AG10803 (cell line): ENCODE data around the gene GLIS1.
"Not testable (repeated sequence)": the region's sequence is repeated elsewhere in the genome, so short reads cannot be mapped to it uniquely, and the experiment has no call there.

Experiments
- DNase-seq: peaks from one replicate; pipeline ENCODE4 v3.0.0; 2010; ENCODE audit warnings: low read depth
- H3K4me3 ChIP-seq: 2 replicates; pipeline ENCODE4 v1.5.1; 2011; ENCODE audit warnings: mild to moderate bottlenecking, low read length, control low read depth
- TF ChIP-seq, protein P1 (sequence below): conservative IDR thresholded peaks from 2 replicates; pipeline ENCODE4 v1.5.1; 2011; ENCODE audit warnings: mild to moderate bottlenecking, low read length, control low read depth, inconsistent platforms

Gene GLIS1

DNA sequence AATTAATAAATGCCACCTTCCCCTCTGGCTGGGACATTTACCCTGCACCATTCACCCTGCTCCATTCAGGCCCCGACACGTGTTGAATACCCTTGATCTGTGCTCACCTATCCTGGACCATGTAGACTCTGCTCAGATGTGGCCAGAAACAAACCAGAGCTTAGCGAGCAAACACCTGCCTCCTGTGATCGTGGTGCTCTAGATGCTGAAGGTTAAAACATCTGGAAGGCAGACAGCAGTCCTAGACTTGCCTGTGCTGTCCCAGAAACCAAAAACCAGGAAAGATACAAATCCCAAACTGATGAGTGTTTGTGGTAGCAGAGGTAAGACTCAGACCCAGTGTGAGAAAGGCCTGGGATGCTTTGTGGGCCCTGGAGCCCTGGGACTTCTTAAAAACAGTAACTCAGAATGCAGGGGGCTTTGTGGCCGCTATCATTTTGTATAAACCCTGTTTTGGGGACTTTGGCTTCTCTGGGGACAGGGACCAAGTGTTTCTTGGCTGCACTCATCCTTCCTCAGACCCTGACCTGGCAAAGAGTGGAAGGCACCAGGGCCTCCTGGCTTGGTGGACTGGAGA is 180.1 kb downstream of the GLIS1 start:
- TF ChIP-seq, protein P1, sequence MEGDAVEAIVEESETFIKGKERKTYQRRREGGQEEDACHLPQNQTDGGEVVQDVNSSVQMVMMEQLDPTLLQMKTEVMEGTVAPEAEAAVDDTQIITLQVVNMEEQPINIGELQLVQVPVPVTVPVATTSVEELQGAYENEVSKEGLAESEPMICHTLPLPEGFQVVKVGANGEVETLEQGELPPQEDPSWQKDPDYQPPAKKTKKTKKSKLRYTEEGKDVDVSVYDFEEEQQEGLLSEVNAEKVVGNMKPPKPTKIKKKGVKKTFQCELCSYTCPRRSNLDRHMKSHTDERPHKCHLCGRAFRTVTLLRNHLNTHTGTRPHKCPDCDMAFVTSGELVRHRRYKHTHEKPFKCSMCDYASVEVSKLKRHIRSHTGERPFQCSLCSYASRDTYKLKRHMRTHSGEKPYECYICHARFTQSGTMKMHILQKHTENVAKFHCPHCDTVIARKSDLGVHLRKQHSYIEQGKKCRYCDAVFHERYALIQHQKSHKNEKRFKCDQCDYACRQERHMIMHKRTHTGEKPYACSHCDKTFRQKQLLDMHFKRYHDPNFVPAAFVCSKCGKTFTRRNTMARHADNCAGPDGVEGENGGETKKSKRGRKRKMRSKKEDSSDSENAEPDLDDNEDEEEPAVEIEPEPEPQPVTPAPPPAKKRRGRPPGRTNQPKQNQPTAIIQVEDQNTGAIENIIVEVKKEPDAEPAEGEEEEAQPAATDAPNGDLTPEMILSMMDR, result no peak
- no peak overlapping the region for H3K4me3 ChIP-seq
- DNase-seq, result no peak

DNA sequence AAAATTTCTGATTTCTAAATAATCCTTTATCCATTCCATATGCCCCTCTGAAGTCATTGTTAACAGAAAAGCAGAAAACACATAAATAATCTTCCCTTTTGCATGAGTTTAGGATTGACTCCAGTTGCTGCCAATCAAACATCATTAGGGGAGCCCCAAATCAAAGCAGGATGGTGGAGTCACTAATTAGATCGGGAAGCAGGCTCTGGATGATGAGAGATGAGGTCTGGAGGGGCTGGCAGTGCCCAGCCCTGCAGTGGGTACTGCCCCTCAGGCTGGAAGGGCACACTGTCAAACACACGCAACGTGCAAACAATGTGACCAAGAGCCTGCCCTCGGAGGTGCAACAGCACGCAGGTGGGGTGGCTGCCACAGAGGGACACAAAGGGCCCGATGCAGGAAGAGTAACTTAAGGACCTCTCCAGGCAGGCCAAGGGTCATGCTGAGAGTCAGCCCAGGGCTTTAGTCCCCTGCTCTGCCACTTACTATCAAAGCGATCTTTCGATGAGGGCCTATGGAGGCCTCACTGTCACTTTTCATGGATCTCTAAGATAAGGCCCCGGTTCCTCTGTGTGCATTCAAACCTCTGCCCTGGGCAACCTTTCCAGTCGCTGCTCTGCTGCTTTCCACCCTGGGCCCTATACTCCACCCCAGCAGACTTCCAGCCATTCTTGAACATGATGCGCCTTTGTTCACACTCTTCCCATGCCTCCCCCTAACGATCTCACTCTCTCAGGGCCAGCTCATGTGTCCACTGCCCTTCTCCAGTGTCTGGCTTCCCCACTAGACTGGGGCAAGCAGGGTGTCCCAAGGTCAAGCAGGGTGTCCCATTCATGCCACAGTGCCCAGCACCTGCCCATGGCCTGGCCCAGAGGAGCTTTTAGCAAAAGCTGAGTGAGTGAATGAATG is 180.9 kb downstream of the GLIS1 start:
- TF ChIP-seq, protein P1, result no peak
- DNase-seq, result no peak
- H3K4me3 ChIP-seq, result no peak overlapping the region

GRCh38 chr1:53557369-53557768 is 181.6 kb downstream of the GLIS1 start:
- TF ChIP-seq, protein P1, result 0 out of 2 replicates have a peak, but pooled peaks have one; percentile 7
- no peak for DNase-seq
- no peak overlapping the region for H3K4me3 ChIP-seq

GRCh38 chr1:53556657-53557227 is 182.2 kb downstream of the GLIS1 start:
- DNase-seq, result no peak
- TF ChIP-seq, protein P1, result no peak
- H3K4me3 ChIP-seq, result no peak overlapping the region

- DNase-seq, H3K4me3 ChIP-seq: not testable (repeated sequence)
These were observed 183.2 kb downstream of the GLIS1 start for GRCh38 chr1:53555620-53556326.

DNA sequence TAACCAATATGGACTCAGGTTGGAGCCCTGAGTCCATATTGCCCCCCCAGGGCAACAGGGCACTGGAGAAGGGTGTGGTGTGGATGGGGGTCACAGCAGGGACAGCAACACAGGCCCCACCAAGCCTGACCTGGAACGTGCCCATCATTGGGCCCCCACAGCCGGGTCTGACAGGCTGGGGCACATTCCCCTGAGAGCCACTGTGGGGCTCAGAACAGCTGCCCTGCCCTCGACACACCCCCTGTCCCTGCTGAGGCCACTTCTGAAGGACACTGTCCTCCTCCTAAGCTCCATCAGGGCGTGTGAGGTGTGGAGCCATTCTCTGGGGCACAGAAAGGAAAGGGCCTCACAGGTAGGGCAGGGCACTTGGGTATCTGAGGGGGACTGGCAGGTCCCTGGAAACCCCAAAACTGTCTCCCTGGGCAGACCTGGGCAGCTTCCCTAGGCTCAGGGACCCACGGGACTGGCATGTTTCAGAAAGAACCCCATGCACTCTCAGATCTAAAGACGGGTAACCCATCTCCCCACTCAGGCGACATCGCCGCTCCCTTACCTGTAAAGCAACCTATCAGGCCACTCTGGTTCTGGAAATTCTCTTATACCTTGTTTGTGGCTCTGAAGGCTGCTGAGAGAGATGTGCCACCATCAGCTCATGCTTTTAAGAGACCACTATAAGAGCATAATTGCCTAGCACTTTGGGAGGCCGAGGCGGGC is 184.2 kb downstream of the GLIS1 start:
- no peak for DNase-seq
- TF ChIP-seq, protein P1, result no peak
- H3K4me3 ChIP-seq, result no peak overlapping the region
